Thyroid gland (tissue), 4 donors: ENCODE measurements around the gene CABP4. TPM values are rescaled to one million over a fixed set of nuclear protein-coding genes. Genes with fewer than 3 reads are reported as not detected.

ENCODE experiments used
- DNase-seq, 2 donors: peaks; one replicate each; pipeline ENCODE4 v3.0.0-alpha.2; 2019
- H3K27ac ChIP-seq, 3 donors: fragments of 200-600 bp; sonication (generic); 1 replicate in 2 of 3; 2 replicates in 1 of 3; pipeline ENCODE4 v1.5.1; 2016 to 2019; ENCODE audit warnings: mild to moderate bottlenecking in 1 of 3, moderate library complexity in 1 of 3
- H3K27me3 ChIP-seq: fragments of 200-600 bp; sonication (generic); one replicate; pipeline ENCODE4 v1.5.1; 2019
- H3K36me3 ChIP-seq, 2 donors: fragments of 200-600 bp; sonication (generic); one replicate each; pipeline ENCODE4 v1.5.1; 2016 to 2019
- H3K4me1 ChIP-seq, 2 donors: fragments of 200-600 bp; sonication (generic); one replicate each; pipeline ENCODE4 v1.5.1; 2017 to 2019
- H3K4me3 ChIP-seq, 3 donors: fragments of 200-600 bp; sonication (generic); replicated peaks in 1 of 3; 1 replicate in 2 of 3; 2 replicates in 1 of 3; pipeline ENCODE4 v1.5.1; 2016; ENCODE audit warnings: mild to moderate bottlenecking in 1 of 3
- H3K9me3 ChIP-seq: fragments of 200-600 bp; sonication (generic); one replicate; pipeline ENCODE4 v1.5.1; 2017
- CTCF ChIP-seq, 6 experiments: fragments of 200-600 bp in 3 of 6; fragments of 450-650 bp in 3 of 6; sonication (generic) in 3 of 6; IDR thresholded peaks; one replicate each; pipeline ENCODE4 v1.5.1; 2016 to 2019; ENCODE audit warnings: antibody characterized with exemption in 6 of 6, mild to moderate bottlenecking in 2 of 6, inconsistent platforms in 1 of 6, moderate library complexity in 1 of 6
- POLR2A ChIP-seq, 2 donors: fragments of 450-650 bp; IDR thresholded peaks; one replicate each; pipeline ENCODE4 v1.6.1; 2017; ENCODE audit warnings: antibody characterized with exemption in 2 of 2, mild to moderate bottlenecking in 2 of 2, moderate library complexity in 1 of 2
- WGBS, 2 donors: methylation state at CpG; one replicate each; pipeline ENCODE4 v1.1.5; 2017; 5-methylcytosine and 5-hydroxymethylcytosine counted together
- intact Hi-C: fragments of 100-400 bp; cut with DNase I; formaldehyde crosslinking; loops from one replicate; pipeline ENCODE4 v1.15.1; 2023
- total RNA-seq, 4 donors: library from RNA; depleted of rRNA; stranded (reverse); fragments of >200 nt; gene quantifications; one replicate each; pipeline ENCODE4 v1.2.3, GENCODE V29; 2016

Gene CABP4
- total RNA-seq, 4 donors from 2014 or later: 0.33 to 6.4 (median 0.39) TPM; not detected in 1

GRCh38 chr11:67494371-67495233 lies 39.4 kb downstream of the CABP4 start:
- DNase-seq: no peak
- peaks cover 46 to 49% of the 10 kb centered on the region in 2 donors for H3K36me3 ChIP-seq
- H3K27me3 ChIP-seq: no peaks in the 10 kb centered on the region
- H3K27ac ChIP-seq: no peak overlapping the region
- H3K4me1 ChIP-seq: no peaks in the 10 kb centered on the region
- 91 to 93% methylated on average over 52 to 54 of the region's 59 CpGs for WGBS, 2 donors
- H3K9me3 ChIP-seq: no peaks in the 10 kb centered on the region
- intact Hi-C loops: no loop called here
- no peak for TF ChIP-seq POLR2A (IDR thresholded peaks at IDR 0.05)
- no peak for TF ChIP-seq CTCF (IDR thresholded peaks at IDR 0.05)
- H3K4me3 ChIP-seq: no peak overlapping the region

GRCh38 chr11:67495234-67496005 lies 40.3 kb downstream of the CABP4 start:
- intact Hi-C loops: no loop called here
- no peak overlapping the region for H3K27ac ChIP-seq
- TF ChIP-seq CTCF (IDR thresholded peaks at IDR 0.05) (no peak), POLR2A (IDR thresholded peaks at IDR 0.05) (no peak)
- WGBS, 2 donors: 94 to 97% methylated on average over 12 to 15 of the region's 16 CpGs
- no peaks in the 10 kb centered on the region for H3K4me1 ChIP-seq
- H3K36me3 ChIP-seq: peaks cover 40 to 43% of the 10 kb centered on the region in 2 donors
- no peak for DNase-seq
- H3K4me3 ChIP-seq: no peak overlapping the region
- no peaks in the 10 kb centered on the region for H3K27me3 ChIP-seq
- H3K9me3 ChIP-seq: no peaks in the 10 kb centered on the region

- Histone ChIP-seq H3K4me1 (no peaks in the 10 kb centered on the region), H3K9me3 (no peaks in the 10 kb centered on the region), H3K27me3 (no peaks in the 10 kb centered on the region), H3K4me3 (no peak overlapping the region), H3K27ac (no peak overlapping the region), H3K36me3 (peaks cover 33 to 37% of the 10 kb centered on the region in 2 donors)
- intact Hi-C loops: no loop called here
- TF ChIP-seq POLR2A (IDR thresholded peaks at IDR 0.05): no peak
- TF ChIP-seq CTCF (IDR thresholded peaks at IDR 0.05): no peak
- DNase-seq: no peak
- WGBS, 2 donors: 92 to 93% methylated on average over 12 of the region's 12 CpGs
Measured at GRCh38 chr11:67496113-67496512, 41.0 kb downstream of the CABP4 start.

GRCh38 chr11:67497656-67498291 lies 42.6 kb downstream of the CABP4 start:
- H3K36me3 ChIP-seq: peaks cover 16 to 34% of the 10 kb centered on the region in 2 donors
- intact Hi-C loops: no loop called here
- 98 to 99% methylated on average over 15 to 20 of the region's 21 CpGs for WGBS, 2 donors
- H3K27me3 ChIP-seq: no peaks in the 10 kb centered on the region
- no peak for DNase-seq
- H3K27ac ChIP-seq: no peak overlapping the region
- H3K4me1 ChIP-seq: no peaks in the 10 kb centered on the region
- TF ChIP-seq POLR2A (IDR thresholded peaks at IDR 0.05): no peak
- H3K4me3 ChIP-seq: no peak overlapping the region
- no peaks in the 10 kb centered on the region for H3K9me3 ChIP-seq

- Histone ChIP-seq H3K27ac (no peak overlapping the region), H3K4me3 (no peak overlapping the region), H3K36me3 (peaks cover 8 to 28% of the 10 kb centered on the region in 2 donors), H3K9me3 (no peaks in the 10 kb centered on the region), H3K27me3 (no peaks in the 10 kb centered on the region), H3K4me1 (peaks cover 3 to 4% of the 10 kb centered on the region in 2 donors)
- DNase-seq: no peak
- no peak for TF ChIP-seq CTCF (IDR thresholded peaks at IDR 0.05)
- no peak for TF ChIP-seq POLR2A (IDR thresholded peaks at IDR 0.05)
- WGBS, 2 donors: 92% methylated on average over 19 to 20 of the region's 21 CpGs
- intact Hi-C loops: no loop called here
Measured at GRCh38 chr11:67498544-67498972, 43.4 kb downstream of the CABP4 start.
